Parathyroid adenoma (tissue), 2 donors: ENCODE results near the gene EN2.
A peak's percentile ranks its signal among the peaks of the same experiment; 100 is the strongest.

Source experiments
- H2AFZ ChIP-seq: fragments of 300-600 bp; sonication (generic); one replicate; pipeline ENCODE4 v1.7.0; 2017; ENCODE audit warnings: antibody characterized with exemption, mild to moderate bottlenecking
- H3K27ac ChIP-seq: fragments of 300-600 bp; sonication (generic); one replicate; pipeline ENCODE4 v1.7.0; 2017
- H3K27me3 ChIP-seq: fragments of 300-600 bp; sonication (generic); one replicate; pipeline ENCODE4 v1.7.0; 2017; ENCODE audit warnings: low read length; ENCODE audit not compliant: control insufficient read depth, insufficient read depth
- H3K36me3 ChIP-seq: fragments of 300-600 bp; sonication (generic); one replicate; pipeline ENCODE4 v1.7.0; 2017; ENCODE audit warnings: low read length; ENCODE audit not compliant: control insufficient read depth, insufficient read depth
- H3K4me1 ChIP-seq: fragments of 300-600 bp; sonication (generic); one replicate; pipeline ENCODE4 v1.7.0; 2017; ENCODE audit warnings: control low read depth
- H3K4me2 ChIP-seq: fragments of 300-600 bp; sonication (generic); one replicate; pipeline ENCODE4 v1.7.0; 2017; ENCODE audit warnings: low read length
- H3K4me3 ChIP-seq: fragments of 300-600 bp; sonication (generic); one replicate; pipeline ENCODE4 v1.7.0; 2017; ENCODE audit warnings: low read depth, low read length
- H3K79me2 ChIP-seq: fragments of 300-600 bp; sonication (generic); one replicate; pipeline ENCODE4 v1.7.0; 2017; ENCODE audit warnings: control low read depth
- H3K9ac ChIP-seq: fragments of 300-600 bp; sonication (generic); one replicate; pipeline ENCODE4 v1.7.0; 2017; ENCODE audit warnings: mild to moderate bottlenecking
- H3K9me3 ChIP-seq: fragments of 300-600 bp; sonication (generic); one replicate; pipeline ENCODE4 v1.7.0; 2017; ENCODE audit warnings: low read length; ENCODE audit not compliant: control insufficient read depth
- CTCF ChIP-seq: fragments of 300-600 bp; sonication (generic); IDR thresholded peaks from one replicate; pipeline ENCODE4 v1.7.0; 2017; ENCODE audit warnings: antibody characterized with exemption, mild to moderate bottlenecking
- donor health status: primary hyperparathyroidism.

The EN2 gene

GRCh38 chr7:155487509-155488482 lies 29.9 kb downstream of the EN2 start:
- Histone ChIP-seq H3K4me2 (no peak overlapping the region), H3K79me2 (no peaks in the 10 kb centered on the region), H3K9ac (no peak overlapping the region), H3K36me3 (no peaks in the 10 kb centered on the region), H3K27ac (no peak overlapping the region), H3K27me3 (peaks cover 5% of the 10 kb centered on the region), H3K4me1 (no peaks in the 10 kb centered on the region), H2AFZ (no peak overlapping the region), H3K9me3 (no peaks in the 10 kb centered on the region), H3K4me3 (no peak overlapping the region)
- TF ChIP-seq CTCF = no peak

GRCh38 chr7:155488483-155489127 lies 30.7 kb downstream of the EN2 start:
- no peak overlapping the region for H2AFZ ChIP-seq
- no peak overlapping the region for H3K27ac ChIP-seq
- no peak for TF ChIP-seq CTCF
- no peak overlapping the region for H3K4me2 ChIP-seq
- H3K9ac ChIP-seq = no peak overlapping the region
- H3K79me2 ChIP-seq = no peaks in the 10 kb centered on the region
- peaks cover 5% of the 10 kb centered on the region for H3K27me3 ChIP-seq
- H3K36me3 ChIP-seq = no peaks in the 10 kb centered on the region
- H3K9me3 ChIP-seq = no peaks in the 10 kb centered on the region
- no peaks in the 10 kb centered on the region for H3K4me1 ChIP-seq
- no peak overlapping the region for H3K4me3 ChIP-seq

GRCh38 chr7:155489158-155489840 lies 31.4 kb downstream of the EN2 start:
- Histone ChIP-seq H3K4me3 (no peak overlapping the region), H3K79me2 (no peaks in the 10 kb centered on the region), H3K9ac (no peak overlapping the region), H3K4me1 (no peaks in the 10 kb centered on the region), H3K9me3 (no peaks in the 10 kb centered on the region), H3K4me2 (no peak overlapping the region), H3K27ac (no peak overlapping the region), H3K27me3 (peaks cover 5% of the 10 kb centered on the region), H2AFZ (no peak overlapping the region), H3K36me3 (no peaks in the 10 kb centered on the region)
- TF ChIP-seq CTCF = no peak

- H3K4me2 ChIP-seq = peak overlapping the region; percentile 66
- H3K4me1 ChIP-seq = no peaks in the 10 kb centered on the region
- H3K27me3 ChIP-seq = peaks cover 5% of the 10 kb centered on the region
- peak overlapping the region; percentile 66 for H2AFZ ChIP-seq
- H3K36me3 ChIP-seq = no peaks in the 10 kb centered on the region
- no peaks in the 10 kb centered on the region for H3K9me3 ChIP-seq
- H3K27ac ChIP-seq = no peak overlapping the region
- TF ChIP-seq CTCF = no peak
- H3K4me3 ChIP-seq = peak overlapping the region; percentile 34
- no peaks in the 10 kb centered on the region for H3K79me2 ChIP-seq
- no peak overlapping the region for H3K9ac ChIP-seq
Observed at GRCh38 chr7:155489862-155490696, 32.1 kb downstream of the EN2 start.
